Activated CD8-positive, alpha-beta memory T cell treated with anti-CD3 and anti-CD28 coated beads, Interleukin-2, amount 50 U/mL, for 1 hour (primary cell): Measurements from ENCODE around the gene METTL14.
"Not testable (repeated sequence)": the region's sequence is repeated elsewhere in the genome, so short reads cannot be mapped to it uniquely, and the experiment has no call there.

Source experiments
- DNase-seq: peaks from one replicate; pipeline ENCODE4 v3.0.0-alpha.2; 2020; ENCODE audit errors: extremely low read depth

Gene METTL14

DNA sequence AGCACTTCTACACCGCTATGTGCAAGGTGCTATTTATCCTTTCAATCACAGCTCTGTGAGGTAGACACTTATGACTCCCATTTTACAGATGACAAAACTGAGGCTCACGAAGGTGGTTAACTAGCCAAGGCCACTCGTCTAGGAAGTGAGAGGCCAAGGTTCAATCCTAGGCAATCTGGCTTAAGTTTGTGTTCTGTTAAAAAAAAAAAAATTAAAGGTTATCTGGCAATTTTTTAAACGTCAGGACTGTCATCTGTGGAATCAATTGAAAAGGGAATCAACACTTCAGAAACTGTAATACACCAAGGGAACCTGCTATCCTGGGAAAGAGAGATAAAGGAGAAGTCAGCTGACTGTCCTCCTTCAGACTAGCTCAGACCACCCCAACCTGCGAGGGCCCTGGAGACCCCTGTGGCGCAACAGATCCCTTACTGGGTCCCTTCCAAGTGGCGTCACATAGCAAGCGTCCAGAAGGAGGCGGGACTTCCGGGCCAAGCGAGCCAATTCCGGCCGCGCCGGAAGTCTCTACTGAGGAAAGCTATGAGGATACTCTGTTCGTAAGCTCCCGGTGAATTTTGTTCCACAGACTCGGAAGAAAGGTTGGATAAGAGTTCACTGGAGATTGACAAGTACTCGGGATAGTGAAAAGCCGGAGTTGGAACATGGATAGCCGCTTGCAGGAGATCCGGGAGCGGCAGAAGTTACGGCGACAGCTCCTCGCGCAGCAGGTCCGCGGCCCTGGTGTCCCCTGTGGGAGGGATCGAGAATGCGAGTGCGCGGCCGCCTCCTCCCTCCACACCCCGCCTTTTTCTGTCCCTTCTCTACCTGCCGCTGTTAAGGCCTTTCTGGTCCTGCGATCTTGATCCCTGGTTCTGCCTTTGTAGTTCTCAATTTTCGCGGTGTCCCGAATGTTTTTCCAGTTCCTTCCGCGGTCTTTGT is at the start of gene METTL14:
TSS of gene METTL14 (plus strand) at position 520 of the 939 bp plus-strand sequence. CDS start at position 663, 143 bp downstream.
- DNase-seq: peak; percentile 57

DNA sequence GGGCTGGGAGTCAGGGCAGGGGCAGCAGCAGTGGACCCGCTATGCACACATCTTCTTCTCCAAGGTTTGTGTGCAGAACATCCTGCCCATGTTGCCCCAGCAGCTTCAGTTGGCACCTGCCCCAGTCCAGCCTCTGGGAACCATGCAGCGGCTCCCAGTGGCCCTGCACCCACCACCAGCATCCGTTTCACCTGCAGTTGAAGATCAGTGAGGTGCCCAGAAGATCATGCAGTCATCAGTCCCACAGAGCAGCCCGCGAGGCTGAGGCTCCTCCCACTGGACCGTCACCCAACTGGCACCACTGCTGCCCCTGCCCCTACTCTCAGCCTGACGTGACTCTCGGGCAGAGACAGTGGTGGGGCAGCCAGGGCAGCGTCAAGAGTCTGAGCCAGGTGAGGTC is 49.1 kb upstream of the METTL14 start:
- not testable (repeated sequence) for DNase-seq

GRCh38 chr4:118664665-118665064 is 20.5 kb upstream of the METTL14 start:
- not testable (repeated sequence) for DNase-seq

- DNase-seq: not testable (repeated sequence)
These were observed 16.0 kb upstream of the METTL14 start for GRCh38 chr4:118669220-118669619.

DNA sequence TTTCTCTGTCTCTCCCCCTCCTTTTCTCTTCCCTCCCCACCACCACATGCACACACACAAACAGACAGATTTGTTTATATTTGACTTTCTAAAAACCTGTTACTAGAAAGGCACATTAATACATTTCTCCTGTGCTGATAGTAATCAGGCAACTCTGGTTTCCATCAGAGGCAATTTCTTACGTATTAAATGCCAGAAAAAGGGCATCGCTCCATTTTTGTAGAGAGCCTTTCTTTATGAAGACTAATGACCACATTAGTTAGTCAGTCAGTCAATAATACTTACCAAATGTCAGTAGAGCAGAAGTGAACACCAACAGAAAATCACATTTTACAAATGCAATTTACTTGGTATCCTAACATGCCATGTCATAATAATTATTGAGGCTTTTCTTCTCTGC is 14.2 kb upstream of the METTL14 start:
- not testable (repeated sequence) for DNase-seq

DNA sequence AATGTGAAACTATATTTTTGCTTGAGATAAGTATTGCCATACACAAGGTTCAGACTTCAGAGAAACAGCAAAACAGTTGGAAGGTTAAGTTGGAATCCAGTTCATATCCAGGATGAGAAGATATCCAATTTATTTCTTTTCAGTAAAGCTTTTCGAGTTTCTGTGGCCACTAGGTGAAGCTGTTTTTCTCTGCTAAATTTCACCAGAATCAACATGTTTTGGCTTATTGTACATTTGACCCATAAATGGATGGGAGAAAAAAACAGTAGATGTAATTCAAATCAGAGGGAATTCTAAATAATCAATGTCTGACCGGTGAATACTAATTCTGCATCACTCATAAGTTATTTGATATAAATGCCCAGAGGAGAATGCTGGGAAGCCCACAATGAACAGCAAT is 9.1 kb upstream of the METTL14 start:
- DNase-seq: no peak

- DNase-seq: no peak
These were observed 4.4 kb upstream of the METTL14 start for GRCh38 chr4:118680808-118681207.

DNA sequence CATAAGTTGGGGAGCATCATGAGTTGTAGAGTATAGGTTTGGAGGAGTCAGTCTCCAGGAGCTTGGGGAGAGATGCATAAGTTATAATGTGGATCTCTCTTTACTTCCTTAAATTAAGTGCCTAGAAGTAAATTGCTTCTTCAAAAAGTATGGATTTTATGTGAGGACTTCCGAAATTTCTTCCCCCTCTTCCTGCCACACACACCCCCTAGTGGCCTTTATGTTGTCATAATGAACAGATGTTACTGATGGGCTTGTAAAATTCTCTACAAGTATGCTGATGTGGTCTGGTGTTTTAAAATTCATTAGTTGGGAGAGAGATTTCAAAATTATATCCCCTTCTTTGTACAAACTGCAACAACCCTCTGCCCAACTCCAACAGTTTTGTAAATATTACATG is 2.3 kb upstream of the METTL14 start:
- DNase-seq: no peak

DNA sequence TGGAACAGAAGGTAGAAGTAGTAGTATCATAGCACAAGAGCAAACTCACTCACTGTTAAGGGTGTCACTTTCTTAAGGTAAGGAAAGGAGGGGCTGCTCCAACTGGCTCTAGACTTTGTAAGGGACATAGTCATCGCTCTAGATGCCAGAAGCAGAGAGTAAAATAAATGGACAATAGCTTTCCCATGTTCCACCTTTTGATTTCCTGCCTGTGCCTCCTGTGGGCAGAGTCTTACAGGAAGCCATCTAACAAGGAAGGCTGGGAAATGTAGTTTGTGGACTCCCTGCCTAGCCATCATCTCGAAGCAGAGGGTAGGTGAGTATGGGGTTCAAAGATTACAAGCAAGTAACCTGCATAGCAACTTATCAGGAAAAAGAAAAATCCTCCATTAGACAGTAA is 1.7 kb upstream of the METTL14 start:
- DNase-seq: no peak

DNA sequence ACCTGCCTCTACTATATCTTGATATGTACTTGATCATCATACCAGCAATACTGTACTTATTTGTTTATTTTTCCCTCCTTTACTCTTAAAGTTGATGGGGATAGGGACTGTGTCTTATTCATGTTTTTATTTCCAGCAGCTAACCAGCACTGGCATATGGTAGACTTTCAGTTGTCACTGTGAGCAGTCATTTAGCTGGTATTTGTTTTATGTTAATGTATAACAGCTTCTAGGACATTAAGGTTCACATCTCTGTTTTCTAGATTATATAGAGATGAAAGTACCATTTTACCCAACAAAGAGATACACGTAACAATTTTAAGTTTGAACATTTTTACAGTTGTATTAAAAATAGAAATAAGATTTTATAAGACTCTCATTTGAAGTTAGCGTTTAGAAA is 17.9 kb downstream of the METTL14 start:
- no peak for DNase-seq

GRCh38 chr4:118711052-118711451 is 25.9 kb downstream of the METTL14 start:
- DNase-seq: no peak

DNA sequence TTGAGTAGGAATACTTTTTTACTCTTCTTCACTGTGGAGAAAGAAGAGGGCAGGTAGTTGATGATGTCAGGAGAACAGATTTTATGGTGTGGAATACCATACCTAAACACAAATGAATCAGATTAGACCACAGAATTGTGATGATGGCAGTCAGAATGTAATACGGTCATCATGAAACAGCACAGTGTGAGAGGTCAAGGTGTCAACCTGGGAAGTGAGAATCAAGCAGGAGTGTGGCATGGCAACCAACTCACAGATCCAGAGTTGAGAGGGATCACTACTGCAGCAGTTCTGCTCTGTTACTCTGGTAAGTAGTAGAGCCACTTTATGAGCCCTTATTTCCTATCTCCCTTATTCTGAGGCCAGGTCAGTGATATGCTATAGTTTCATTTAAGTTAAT is 27.7 kb downstream of the METTL14 start:
- no peak for DNase-seq

GRCh38 chr4:118714682-118715081 is 29.5 kb downstream of the METTL14 start:
- no peak for DNase-seq

GRCh38 chr4:118716304-118716703 is 31.1 kb downstream of the METTL14 start:
- DNase-seq: no peak

GRCh38 chr4:118718511-118719170 is 33.4 kb downstream of the METTL14 start:
- DNase-seq: no peak

GRCh38 chr4:118721752-118722151 is 36.6 kb downstream of the METTL14 start:
- DNase-seq: no peak

DNA sequence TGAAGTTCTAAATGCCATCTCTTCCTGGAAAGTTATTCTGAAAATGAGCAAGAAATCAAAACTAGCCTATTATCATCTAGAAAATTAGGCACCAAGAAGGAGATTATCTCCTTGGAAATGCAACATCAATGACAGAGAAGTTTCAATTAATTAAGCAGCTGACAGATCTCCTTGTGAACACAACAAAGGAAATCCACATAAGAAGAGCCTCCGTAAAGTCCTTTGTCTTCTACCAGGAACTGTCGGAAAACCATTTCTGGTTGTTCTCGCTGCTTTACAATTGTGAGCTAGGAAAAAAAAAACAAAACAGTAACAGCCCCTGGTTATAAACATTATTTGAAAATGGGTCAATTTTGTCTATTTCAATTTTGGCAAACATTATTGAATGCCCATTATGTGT is 38.2 kb downstream of the METTL14 start:
- DNase-seq: no peak

GRCh38 chr4:118727360-118727759 is 42.2 kb downstream of the METTL14 start:
- DNase-seq: no peak

DNA sequence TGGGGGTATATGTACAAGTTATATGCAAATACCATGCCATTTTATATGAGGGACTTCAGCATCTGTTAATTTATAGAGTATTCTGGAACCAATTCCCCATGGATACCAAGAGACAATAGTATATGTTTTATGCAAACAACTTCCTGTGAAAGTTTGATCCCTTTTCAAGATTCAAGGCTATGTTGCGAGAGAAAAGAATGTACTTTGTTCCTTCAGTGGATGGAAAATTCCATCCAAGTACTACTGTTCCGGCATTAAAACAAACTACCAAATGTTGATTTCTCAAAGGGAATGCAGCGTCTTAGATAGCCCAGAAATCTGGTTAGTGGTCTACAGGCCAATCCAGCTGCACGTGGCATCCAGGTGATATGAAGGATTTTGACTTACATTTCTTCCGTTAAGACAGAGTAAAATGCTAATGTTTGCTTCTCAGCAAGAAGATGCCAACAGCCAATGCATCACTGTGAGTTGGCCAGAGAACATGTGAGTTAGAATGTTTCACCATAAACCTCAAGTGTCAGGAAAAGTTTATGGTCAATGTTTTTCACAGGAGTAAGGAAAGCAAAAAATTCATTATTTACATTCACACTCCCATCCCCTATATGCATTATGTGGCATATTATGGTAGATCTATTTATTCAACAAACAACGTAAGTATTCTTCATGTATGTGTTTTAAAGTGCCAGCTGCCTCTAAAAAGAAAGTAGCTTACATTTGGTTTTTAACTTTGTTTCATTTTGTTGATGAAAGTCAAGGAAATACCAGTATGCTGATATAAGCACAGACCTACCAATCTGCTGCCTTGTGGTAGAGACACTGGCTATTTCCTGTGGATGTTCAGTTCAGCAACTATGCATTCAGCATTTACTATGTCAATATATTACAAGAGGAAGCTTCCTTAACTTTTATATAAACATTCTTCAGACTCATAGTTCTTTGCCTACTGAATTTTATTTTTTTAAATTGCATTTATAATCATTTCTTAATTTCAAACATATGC is 44.4 kb downstream of the METTL14 start:
- DNase-seq: no peak

- DNase-seq: no peak
These were observed 45.5 kb downstream of the METTL14 start for GRCh38 chr4:118730683-118731082.

GRCh38 chr4:118732591-118733330 is 47.6 kb downstream of the METTL14 start:
- no peak for DNase-seq
